Renal cortex interstitium (tissue), 15 donors: ENCODE results near the gene GGTLC3. TPM values are rescaled to one million over a fixed set of nuclear protein-coding genes. Genes with fewer than 3 reads are reported as not detected.
"Not testable (repeated sequence)": the region's sequence is repeated elsewhere in the genome, so short reads cannot be mapped to it uniquely, and the experiment has no call there.

Experiments used
- DNase-seq, 11 donors: peaks; one replicate each; pipeline ENCODE4 v3.0.0-alpha.2; 2013; ENCODE audit warnings: low read depth in 9 of 11, low spot score in 4 of 11; ENCODE audit errors: extremely low read depth in 1 of 11
- long read RNA-seq, 16 experiments: transcript quantifications; one replicate each; lab custom pipeline, GENCODE V29; 2026
- polyA plus RNA-seq, 3 donors: library from polyadenylated mRNA; unstranded; fragments of 120-200 nt; gene quantifications; one replicate each; pipeline ENCODE4 v1.2.1, GENCODE V29; 2013; ENCODE audit not compliant: insufficient read length in 3 of 3

Gene GGTLC3
- under 1 TPM in 1 of 3 donors, not detected in 2; 0.25 TPM for polyA plus RNA-seq
- long read RNA-seq, donor 1: 0 reads
- long read RNA-seq, donor 2: 0 reads
- long read RNA-seq, donor 3: 0 reads
- long read RNA-seq, donor 4: 0 reads
- long read RNA-seq, donor 5: 0 reads
- long read RNA-seq, donor 6: 0 reads
- long read RNA-seq, donor 7: 0 reads
- long read RNA-seq, donor 8: 0 reads
- long read RNA-seq, donor 9: 0 reads
- long read RNA-seq, donor 10: 0 reads
- long read RNA-seq, donor 11: 0 reads
- long read RNA-seq, donor 12: 0 reads
- long read RNA-seq, donor 13: 0 reads
- long read RNA-seq, donor 14: 0 reads
- long read RNA-seq, donor 15: 0 reads
- long read RNA-seq, donor 16: 0 reads

DNA sequence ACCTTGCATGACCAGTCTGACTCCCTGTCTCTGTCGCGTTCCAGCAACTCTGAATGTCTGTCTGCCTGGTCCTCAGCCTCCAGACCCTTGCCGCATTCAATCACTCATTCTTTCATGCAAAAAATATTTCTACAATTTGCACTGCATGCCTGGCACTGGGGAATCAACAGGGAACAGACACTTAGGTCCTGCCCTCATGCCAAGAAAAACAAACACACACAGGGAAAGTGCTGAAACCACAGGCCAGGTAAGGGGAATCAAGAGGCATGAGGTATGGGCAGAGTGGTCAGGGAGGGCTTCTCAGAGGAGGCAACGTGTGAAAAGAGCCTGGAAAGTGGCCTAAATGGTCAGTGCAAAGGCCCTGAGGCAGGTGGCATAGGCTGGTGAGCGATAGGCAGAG is at the start of gene GGTLC3:
Gene GGTLC3, minus strand, starts transcription at position 101 of the 400 bp plus-strand sequence. CDS start 264 bp downstream, outside the sequence.
- not testable (repeated sequence) for DNase-seq

DNA sequence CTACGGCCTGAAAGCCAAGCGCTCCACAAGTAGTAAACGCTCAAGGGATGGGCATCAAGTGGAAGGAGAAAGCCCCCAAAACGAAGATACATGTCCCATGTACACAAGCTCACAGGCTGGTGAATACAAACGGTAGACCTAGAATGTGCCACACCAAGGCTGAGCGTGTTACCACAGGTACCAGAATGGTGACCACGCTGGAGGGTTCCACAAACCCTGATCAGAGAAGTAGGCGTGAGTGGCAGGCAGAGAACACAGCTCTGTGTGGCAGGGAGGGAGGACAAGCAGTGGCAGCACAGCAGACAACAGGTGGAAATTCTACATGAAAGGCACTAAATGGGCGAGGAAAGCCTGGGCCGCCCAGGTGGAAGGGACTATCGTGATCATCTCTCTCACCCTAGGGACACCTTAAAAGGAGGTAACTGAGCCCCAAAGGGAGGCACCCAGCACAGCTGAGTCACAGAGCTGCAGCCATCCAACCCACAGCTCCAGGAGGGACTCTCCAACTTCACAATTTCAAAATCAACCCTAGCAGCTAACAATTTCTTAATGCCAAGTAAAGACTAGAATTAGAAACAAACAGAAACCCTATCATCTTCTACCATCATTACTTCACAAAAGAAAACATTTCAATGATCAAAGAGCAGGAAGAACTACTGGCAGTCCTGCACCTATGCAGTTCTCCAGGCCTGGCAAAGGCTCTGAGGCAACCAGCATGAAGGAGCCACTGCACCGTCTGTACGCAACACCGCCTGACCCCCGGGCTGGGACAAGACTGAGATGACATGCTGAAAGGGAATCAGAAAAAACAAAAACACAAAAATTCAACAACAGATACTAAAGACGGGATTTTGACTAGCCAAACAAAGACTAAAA is 42.4 kb upstream of the GGTLC3 start:
- not testable (repeated sequence) for DNase-seq

DNA sequence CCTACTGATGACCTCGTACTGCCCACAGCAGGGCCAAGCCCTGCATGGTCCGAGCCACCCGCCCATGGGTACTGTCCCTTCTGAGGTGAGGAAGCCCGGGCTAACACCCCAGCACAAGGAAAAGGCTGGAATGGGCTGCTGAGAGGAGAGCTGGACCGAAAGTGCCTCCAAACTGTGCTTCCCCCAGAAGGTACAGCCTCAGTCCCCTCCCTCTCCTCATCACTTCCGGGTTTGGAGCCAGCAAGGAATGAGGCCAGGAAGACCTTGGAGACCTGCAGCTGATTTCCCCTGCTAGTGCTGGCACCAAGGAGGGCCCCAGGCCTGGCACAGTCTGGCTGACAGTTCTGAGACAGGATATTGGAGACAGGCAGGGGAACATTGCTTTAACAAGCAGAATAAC is 41.0 kb upstream of the GGTLC3 start:
- DNase-seq: not testable (repeated sequence)

DNA sequence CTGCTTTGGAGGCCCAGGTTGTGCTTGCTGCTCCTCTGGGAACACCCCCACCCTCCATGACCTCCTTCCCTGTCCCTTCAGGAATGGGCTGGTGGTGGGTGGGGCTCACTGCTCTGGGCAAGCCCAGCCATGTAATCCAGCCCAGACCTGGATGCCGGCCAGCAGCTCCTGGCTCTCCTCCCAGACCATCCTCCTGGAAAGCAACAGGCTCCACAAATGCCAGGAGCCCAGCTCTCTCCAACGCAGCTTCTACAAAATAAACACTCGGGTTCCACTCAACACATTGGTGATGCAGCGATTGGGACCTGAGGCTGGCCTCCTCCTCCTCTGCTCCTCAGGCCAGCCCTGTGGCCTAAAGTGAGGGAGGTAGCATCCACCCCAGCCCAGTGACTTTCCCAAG is 40.6 kb upstream of the GGTLC3 start:
- not testable (repeated sequence) for DNase-seq

DNA sequence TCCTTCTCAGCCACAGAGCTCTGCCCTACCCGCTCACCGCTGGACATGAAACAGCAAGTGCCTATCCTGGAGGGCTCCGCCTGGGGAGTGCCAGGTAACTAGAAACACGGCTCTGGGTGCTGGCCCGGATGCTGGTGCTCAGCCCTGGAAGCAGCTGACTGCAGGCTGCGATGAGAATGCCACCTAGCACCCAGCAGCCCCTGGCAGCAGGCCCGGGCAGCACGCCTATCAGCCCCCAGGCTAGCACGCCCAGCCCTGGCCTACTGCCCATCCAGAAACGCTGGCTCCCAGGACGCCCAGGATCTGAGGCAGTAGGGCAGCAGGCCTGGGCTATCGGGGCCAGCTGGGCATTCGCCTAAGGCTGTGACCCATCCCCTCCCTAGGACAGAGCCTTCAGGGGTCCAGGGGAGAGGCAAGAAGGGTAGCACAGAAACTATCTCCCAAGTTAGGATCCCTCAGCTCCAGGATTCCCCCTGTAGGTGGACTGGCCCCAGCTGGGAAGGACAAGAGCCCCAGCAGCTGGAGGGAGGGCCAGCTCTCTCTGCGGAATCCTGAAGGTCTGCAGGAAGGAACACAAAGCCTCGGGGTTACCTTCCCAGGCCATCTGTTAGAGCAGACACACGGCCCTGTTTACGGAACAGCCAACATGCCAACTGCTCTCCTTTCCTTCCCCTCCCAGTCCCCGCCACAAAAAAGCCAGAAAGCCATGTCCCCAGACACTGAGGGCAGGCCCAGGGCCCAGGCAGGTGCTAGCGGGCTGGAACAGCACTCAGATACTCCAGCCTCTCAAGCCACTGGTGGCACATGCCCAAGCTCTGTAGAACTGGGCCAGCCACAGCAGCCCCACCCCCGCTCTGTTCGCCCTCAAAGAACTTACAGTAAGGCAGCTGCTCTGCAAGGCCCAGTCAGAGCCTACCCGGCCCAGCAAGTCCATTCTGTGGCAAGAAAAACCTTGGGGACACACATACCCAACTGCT is 36.6 kb upstream of the GGTLC3 start:
- DNase-seq: not testable (repeated sequence)

DNA sequence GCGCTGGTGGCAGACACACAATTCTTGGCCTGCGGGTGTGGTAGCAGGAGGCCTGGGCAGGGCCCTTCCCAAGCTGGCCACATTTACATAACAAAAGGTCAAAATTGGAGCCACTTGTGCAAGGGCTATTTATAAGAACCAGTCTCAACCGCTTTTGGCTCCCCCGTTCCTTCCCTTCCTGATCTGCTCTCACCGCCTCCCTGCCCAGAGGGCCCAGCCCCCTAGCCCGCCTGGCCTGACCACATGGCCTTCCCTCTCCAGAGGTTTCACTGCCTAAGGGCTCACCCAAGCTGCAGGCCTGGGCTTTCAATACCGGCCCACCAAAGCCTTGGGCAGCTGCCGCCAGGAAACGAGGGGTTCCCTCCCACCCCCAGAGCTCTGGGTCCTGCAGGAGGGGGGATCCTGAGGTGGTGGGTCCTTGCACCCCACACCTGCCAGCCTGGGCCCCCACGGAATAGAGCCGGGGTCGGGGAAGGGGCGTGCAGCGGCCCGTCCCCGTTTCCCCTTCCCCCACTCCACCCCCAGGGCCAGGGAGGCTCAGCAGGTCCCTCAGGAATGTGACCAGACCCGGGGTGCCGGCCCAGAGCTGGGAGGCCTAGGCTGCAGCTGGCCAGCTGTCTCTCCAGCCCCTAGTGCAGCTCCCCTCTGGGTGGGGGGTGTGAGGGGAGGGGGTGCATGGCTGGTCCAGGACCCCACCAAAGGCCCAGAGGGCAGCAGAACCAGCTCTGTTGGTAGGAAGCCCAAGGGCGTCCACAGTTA is 35.1 kb upstream of the GGTLC3 start:
- DNase-seq: not testable (repeated sequence)

DNA sequence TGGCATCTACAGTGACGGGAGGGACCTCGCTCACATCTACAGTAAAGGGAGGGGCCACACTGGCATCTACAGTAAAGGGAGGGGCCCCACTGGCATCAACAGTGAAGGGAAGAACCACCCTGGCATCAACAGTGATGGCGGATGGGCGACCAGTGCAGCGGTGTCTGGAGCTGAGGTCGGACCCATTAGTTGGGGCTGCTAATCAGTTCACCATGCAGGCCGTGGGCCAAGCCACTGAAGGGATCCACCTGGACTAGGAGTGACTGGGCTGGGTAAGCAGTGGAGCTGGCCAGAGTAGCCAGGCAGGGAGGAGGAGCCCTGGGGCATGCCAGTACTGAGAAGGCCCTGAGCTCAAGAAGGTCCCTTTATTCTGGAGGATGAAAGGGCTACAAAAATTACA is 33.1 kb upstream of the GGTLC3 start:
- not testable (repeated sequence) for DNase-seq

DNA sequence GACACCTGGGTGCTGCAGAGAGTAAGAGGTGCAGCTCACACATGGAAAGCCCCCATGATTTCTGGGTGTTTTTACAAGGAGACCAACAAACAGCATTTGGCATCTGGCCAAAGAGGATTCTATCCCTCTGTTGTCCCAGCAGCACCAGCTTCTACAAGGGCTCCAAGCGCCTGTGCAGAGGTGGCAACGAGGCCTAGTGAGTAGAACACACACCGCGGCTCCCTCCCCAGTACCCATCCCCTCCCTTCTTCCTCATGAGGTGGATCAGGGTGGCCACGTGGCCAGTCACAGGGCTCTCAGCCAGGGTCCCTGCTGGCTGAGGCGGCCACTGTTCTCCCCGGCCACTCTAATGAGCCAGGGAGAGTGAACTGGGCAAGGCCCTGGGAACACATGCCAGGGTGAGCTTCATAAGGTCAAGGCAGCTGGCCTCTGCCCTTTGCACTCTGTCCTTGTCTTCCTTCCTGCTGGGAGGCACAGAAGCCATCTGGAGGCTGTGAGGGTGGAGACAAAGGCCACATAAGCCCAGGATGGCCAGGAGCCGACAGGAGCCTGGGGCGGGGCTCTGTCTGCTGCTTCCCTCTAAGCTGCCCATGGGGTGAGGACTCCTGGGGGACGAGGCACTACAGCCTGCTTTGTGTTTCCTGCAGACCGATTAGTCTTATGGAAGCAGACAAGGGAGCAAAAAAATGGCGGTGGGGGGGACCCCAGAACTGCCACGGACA is 31.7 kb upstream of the GGTLC3 start:
- DNase-seq: not testable (repeated sequence)

DNA sequence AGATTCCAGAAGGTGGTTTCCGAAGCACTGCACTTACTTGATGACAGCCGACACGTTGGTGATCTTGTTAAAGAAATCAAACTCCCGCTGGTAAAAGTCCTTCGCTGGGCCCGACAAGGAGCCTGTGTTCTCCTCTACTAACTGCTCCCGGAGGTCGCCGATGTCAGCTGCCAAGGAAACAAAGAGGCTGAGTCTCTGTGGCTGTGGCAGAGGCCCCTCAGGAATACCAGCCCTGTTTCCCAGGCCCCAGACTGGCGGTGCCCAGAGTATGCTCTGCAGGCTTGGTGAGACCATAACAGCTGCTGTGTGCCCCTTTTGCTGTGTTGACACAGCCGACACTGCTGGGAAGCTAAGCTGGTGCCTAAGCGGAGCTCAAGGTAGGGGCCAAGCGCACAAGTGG is 26.7 kb upstream of the GGTLC3 start:
- not testable (repeated sequence) for DNase-seq

DNA sequence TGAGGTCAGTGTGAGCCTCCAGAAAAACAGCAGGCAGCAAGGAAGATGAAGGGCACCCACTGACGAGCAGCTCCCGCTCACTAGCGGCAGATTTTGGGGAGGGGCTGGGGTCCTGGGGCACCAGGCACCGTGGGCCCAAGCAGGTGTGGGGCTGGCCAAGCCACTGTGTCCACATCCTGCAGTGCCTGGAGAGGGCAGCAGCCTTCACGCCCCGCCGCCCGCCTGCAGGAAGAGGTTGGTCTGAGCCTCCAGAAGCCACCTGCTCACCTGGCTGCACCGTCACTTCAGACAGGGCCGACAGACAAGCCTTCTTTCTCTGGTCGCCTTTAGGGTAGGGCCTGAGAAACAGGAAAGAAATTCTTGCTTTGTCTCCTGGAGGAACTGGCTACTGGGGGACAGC is 25.4 kb upstream of the GGTLC3 start:
- DNase-seq: not testable (repeated sequence)

DNA sequence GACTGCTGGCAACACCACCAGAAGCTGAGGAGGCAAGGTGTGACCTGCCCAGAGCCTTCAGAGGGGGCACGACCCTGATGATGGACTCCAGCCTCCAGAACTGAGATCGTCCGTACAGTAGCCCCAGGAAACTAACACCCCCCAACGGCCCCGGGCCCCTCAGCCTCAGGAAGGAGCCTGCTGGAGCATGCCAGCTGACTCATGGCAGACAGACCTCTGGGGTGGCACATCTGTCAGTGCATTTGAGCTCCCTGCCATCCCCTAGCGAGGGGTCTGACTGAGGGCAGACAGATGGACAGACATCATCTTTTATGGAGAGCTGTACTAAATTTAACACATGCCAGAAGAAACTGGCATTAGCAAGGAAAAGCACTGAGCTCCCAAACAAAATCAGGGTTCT is 22.0 kb upstream of the GGTLC3 start:
- DNase-seq: not testable (repeated sequence)

DNA sequence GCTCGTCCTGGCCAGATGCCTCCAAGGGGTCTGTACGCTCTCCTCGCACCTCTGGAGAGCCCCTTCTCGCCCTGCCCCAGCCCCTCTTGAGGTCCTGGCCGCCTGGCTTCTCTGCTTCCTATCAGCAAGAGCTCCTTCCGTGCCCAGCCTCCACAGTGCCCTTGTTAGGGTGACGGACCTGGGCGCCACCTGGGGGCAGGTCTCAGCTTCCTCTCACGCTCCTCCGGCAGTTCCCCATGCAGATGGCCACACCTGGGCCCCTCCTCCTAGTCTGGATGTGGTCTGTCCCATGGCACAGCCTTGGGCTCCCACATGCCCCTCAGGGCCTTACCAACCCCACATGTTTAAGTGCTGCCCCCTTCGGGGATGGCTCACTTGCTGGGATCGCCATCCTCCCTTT is 16.4 kb upstream of the GGTLC3 start:
- not testable (repeated sequence) for DNase-seq

DNA sequence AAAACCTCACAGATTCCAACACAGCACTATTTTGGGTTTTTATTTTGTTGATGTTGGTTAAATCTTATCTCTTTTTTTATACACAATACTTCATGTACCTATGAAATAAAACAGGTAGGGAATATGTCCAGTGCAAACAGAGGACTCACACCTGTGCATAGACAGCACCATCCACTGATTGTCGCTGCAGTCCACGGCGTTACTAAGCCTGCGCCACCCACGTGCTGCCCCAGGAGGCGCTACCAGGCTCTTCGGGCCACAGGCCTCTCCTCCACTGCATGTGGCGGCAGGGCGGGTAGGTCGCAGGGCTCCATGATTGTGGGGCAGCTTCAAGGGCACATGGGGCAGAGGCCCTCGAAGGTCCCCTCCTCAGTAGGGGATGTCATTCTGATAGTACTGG is 15.7 kb upstream of the GGTLC3 start:
- DNase-seq: not testable (repeated sequence)

DNA sequence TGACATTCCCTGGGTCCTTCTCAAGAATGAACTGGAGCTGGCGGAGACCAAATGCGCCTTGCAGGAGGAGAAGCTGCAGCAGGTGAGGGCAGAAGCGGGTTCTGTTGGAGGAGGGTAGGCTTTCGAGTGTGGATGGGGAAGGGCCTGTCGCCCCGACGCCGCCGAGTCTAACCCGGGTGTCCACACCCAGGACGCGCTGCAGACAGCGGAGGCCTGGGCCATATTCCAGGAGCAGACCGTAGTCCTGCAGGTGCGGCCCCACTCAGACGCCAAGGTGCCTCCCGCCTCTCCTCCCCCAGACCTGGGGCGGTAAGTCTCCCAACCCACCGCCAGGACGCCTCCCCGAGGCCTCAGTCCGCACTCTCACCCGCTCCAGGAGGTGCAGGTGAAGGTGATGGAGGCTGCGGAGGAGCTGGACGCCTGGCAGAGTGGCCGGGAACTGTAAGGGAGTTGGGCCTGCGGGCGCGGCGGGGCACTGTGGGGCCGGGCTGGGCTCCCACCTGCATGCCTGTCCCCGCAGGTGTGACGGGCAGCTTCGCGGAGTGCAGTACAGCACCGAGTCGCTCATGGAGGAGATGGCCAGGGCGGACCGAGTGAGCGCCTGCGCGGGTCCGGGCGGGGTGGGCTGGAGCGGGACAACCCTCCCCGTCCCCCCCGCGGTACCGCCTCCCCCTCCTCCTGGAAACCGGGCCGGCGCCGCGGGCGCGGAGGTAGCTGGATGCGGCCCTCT is 11.6 kb upstream of the GGTLC3 start:
- not testable (repeated sequence) for DNase-seq

DNA sequence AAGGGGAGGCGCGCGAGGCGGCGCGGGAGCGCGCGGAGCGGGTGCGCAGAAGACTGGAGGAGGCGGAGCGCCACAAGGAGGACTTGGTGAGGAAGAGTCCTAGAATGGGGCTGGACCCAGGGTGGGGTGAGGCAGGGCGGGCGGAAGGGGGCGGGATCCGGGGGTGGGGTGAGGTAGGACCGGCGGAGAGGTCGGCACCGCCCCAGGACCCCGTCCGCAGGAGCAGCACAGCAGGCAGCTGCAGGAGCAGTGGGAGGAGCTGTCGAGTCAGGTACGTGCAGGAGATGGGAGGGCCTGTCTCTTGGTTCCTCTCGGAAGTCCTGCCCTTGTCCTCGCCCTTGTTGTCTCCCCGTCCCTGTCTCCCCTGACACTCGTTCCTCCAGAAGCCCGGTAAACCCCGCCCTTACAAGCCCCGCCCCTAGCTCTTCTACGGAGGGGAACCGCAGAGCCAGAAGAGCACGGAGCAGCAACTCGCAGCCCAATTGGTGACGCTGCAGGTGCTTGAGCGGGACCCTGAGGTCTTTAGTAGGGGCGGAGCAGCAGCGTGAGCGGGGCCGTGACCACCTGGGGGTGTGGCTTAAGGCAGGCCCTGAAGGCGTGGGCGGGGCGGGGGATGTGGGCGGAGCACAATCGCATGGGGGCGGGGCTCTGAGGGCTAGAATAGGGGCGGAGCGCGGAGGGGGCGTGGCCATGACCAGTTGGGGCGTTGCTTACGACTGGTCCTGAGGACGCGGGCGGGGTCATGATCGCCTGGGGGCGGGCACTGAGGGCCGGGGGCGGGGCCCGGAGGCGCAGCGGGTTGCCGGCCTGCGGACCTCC is 10.8 kb upstream of the GGTLC3 start:
- peak in 8 of 11 donors; percentile 8 to 53 (median 21) for DNase-seq
